Inflammatory macrophage (primary cell): ENCODE results near the gene GULP1.
"Not testable (repeated sequence)": the region's sequence is repeated elsewhere in the genome, so short reads cannot be mapped to it uniquely, and the experiment has no call there.

Experiments
- DNase-seq, 2 donors: peaks; one replicate each; pipeline ENCODE4 v3.0.0-alpha.2; 2020 to 2022

The GULP1 gene

DNA sequence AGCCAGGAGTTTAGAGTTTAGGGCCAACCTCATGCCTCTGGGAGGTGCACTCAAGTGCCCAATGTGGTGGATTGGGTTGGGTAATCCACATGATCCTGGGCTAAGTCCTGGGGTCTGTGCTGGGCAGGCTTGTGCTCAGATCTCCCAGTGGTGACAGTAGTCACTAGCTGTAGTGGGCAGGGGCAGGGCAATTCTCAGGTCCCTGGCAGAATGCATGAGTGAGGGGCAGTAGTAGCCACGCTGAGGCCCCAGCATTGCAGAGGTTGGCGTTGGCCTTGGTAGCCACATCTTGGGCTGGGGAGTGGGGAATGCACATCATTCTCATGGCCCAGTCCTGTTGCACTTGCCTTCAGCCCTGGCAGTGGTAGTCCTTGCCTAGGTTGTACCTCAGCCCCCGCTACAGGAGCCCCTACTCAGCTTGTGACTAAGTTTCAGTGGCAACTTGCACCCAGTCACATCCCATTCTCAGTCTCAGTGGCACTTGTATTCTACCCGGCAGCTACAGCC, 269.9 kb downstream of the GULP1 start:
- DNase-seq, result no peak

DNA sequence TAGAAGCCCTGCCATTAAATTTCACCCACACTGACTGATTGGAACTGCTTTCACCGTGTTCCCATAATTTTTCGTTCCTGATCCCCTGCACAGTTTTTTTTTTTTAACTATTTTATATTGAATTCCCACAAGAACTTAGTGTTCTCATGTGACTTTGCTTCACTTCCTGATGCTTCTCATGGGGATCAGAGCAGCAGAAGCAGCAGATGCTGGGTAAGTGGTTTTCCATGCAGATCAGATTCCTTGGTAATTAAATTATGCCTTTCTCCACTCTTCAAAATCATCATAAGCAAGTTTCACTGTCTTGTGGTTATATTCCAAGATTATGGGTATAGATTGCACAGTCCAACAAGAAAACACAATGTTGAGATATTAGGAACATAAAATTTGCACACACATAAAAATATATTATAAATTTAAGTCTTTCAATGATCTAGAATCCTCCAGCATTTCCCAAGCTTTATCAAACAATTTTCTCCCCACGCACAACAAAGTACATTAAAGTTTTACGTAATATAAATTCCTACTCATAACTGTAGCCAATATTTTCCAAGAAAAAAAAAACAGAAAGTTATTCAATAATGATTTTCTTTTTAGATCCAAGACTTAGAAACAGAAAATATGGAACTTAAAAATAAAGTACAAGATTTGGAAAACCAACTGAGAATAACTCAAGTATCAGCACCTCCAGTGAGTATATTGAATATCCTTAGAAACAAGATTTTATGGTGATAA, 277.9 kb downstream of the GULP1 start:
- DNase-seq, result no peak

DNA sequence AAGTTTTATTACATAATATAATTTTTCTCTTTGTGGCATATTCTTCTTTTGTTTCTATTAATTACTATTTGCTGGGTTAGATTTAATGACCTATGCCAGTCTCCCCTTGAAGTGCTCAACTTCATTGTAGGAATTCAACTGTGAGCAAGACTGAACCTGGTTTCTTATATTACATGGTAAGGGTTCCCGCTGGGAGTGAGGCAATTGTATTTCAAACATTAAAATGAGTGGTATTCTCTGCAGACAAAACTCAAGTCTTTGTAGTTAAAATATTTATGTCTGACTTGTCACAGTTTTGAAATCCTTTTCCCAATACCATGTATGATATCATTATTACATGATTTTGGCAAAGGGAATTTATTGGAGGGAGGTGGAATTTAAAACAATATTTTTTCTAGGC, 278.7 kb downstream of the GULP1 start:
- no peak for DNase-seq

DNA sequence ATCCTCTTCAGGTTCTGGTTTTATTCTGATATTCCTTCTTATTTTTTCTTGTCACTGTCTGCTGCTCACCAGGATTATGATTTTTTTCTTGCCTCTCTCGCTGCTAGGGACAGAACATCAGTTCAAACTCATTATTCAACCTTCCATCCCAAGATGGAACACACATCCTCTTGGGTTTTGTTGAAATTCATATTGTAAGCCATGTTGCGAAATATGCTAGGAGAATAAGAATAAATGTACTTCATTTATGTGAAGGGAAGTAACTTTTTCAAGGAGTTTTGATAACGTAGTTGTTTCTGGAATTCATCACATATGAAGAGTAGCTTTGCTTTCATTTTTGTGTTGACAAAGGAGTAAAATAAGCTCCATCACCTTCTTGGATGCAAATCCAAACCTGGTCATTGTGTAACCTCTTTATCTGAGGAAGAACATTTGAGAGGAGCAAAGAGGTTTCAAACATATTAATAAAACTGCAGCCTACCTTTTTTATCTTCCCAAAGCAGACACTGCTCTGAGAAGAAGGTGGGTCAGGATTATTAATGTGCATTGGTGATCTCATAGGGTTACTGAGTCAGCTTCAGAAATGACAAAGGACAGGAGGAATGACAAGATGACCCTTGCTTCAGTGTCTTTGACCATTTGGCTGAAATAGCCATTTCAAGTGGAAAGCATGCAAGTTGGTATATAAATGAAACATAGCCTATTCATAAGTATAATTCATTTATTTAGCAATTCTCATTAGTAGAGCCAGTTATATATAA, 280.0 kb downstream of the GULP1 start:
- no peak for DNase-seq

- no peak for DNase-seq
Observed at GRCh38 chr2:188572592-188572991, 280.9 kb downstream of the GULP1 start.

DNA sequence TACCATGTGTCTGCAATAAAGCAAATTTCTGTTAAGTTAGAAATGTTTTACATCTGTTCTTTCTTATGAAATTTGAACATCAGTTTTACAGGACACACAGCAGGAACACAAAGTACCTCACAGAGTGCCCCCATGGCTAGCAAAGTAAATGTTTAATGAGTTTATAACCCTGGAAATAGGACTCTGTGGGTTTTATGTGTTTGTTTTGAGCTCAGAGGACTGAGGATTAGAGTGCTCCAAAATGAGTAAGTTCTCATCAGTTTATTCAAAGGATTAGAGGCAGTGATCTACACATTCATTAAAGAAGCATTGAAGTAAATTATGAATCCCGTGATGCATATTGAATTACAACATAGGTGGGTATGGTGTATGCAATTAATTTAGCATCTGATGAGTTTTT, 281.8 kb downstream of the GULP1 start:
- no peak for DNase-seq

- DNase-seq, result no peak
Observed at GRCh38 chr2:188576006-188576405, 284.3 kb downstream of the GULP1 start.

GRCh38 chr2:188576651-188577050, 285.0 kb downstream of the GULP1 start:
- DNase-seq, result no peak

- no peak for DNase-seq
Observed at GRCh38 chr2:188577231-188577630, 285.6 kb downstream of the GULP1 start.

GRCh38 chr2:188580738-188581137, 289.1 kb downstream of the GULP1 start:
- no peak for DNase-seq

- DNase-seq, result no peak
Observed at GRCh38 chr2:188582211-188582610, 290.5 kb downstream of the GULP1 start.

GRCh38 chr2:188588235-188588634, 296.6 kb downstream of the GULP1 start:
- no peak for DNase-seq

GRCh38 chr2:188596054-188596453, 304.4 kb downstream of the GULP1 start:
- no peak for DNase-seq

DNA sequence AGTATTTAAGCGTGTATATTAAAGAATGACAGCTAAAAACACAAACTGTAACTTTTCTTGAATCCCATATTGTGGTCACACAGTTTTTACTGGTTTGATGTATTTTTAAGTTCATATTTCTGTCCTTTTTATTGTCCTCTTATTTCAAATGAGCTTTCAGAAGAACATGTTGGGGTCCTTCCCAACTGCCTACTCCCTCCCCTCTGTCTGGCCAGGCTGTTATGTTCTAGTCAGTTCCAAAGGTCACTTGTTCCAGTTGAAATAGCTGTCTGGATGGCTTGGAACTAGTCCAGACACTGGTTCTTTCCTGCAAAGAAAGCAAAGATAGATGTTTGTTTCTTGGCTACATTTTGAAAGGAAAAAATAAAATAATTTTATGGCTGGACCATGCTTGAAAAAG, 306.9 kb downstream of the GULP1 start:
- no peak for DNase-seq

DNA sequence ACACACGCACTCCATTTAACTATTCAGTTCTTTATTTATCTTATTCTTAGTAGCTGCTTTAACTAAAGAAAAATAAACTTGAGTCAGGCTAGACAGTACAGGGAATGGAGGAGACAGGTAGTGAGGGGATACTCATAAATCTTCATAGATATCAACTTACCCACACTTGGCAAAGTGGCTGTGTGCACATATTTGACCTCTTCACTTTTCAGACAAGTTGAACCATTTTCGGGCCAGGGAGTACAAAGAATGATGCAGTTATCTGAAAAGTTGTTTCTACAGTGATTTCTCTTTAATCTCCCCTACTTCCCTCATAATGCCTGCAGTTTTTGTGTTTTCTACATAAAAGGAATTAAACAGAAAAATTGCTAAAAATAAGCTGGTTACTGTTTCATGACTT, 307.5 kb downstream of the GULP1 start:
- DNase-seq, result no peak

- DNase-seq, result no peak
Observed at GRCh38 chr2:188600536-188601210, 309.0 kb downstream of the GULP1 start.

DNA sequence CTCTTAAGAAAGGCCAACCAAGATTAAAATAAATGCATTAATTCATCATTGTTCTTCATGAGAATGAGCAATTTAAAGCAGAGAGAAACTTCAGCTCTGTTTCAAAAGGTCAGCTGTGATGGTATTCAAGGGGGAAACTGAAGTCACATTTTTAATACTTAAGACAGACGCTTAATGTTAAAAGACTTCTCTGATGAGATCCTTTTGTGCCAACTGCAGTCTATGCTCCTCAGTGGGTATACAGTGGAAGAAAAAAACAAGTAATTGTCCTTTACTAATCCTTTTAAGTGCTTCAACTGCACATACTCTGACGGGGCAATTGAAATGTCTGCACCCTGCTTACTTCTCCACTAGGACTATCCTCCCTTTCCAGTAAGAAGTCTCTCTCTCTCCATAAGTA, 309.7 kb downstream of the GULP1 start:
- no peak for DNase-seq

DNA sequence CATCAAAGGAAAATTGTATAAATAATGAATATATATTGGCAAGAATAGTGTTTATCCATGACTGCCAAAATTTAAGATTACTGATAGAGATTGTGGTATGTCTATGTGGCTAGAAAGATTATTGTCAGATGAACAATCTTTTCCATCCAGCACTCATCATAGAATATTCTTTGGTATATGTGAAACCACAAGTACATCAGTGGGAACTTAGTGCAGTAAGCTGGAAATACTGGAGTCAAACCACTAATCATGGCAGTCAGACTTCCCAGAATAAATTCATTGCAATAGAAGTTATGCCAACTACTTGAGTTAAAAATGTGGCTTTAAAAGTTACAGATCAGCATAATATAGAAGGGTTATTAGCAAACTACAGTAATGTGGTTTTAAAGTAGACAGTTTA, 310.3 kb downstream of the GULP1 start:
- no peak for DNase-seq

GRCh38 chr2:188604579-188604978, 312.9 kb downstream of the GULP1 start:
- no peak for DNase-seq

- DNase-seq, result not testable (repeated sequence)
Observed at GRCh38 chr2:188605609-188606584, 314.2 kb downstream of the GULP1 start.

DNA sequence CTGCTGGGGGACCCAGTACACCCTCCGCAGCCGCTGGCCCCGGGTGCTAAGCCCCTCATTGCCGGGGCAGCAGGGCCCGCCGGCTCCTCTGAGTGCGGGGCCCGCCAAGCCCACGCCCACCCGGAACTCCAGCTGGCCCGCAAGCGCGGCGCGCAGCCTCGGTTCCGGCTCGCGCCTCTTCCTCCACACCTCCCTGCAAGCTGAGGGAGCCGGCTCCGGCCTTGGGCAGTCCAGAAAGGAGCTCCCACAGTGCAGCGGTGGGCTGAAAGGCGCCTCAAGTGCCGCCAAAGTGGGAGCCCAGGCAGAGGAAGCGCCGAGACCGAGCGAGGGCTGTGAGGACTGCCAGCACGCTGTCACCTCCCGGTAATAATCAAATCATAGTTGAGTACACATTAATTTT, 314.9 kb downstream of the GULP1 start:
- DNase-seq, result not testable (repeated sequence)

DNA sequence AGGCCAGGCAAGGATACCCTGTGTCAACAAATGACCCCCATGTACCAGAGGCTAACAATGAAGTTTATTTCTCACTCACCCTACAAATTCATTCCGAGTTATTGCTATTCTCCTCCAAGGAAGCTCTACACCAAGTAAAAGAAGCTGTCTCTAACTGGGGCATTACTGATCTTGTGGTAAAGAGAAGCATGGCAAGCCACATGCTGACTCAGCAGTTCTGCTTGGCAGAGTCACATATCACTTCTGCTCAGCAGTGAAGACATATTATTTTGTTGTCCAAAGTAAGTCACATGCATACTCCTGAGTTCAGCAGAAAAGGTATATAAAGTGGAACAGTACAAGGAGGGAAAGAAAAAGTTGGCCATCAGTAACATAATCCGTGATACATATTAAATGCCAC, 315.8 kb downstream of the GULP1 start:
- DNase-seq, result no peak
